ENCODE data around the gene ECI2.

ECI2 gene

DNA sequence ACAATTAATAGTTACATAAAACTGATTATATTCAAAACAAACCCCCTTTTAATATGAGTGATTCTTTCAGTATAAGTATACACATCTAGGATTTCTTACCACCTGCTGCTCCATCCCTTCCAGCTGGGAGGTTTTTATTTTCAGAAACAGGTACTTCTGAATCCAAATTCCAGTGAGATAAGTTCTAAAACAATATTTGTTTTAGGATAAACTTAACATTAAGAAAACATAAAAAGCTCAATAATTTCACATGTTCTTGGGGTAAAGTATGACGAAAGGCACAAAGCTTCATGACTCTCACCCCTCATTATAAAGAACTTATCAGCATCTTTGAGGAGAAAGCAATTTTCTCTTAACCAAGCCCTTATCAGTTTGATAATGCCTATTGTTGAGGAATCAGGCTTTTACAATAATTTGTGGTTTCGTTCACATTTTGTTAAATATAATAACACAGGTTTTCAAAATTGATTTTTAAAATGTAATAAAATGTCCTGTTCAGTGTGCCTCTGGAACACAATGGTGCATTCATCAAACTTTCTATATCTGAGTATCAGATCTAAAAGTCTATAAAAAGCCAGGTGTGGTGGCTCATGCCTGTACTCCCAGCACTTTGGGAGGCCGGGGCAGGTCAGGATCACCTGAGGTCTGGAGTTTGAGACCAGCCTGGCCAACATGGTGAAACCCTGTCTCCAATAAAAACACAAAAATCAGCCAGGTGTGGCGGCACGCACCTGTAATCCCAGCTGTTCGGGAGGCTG is 60.7 kb downstream of the ECI2 start:
- H4K8ac ChIP-seq (ENCODE audit: low read depth, low read length): no peak overlapping the region
- no peak overlapping the region for H4K91ac ChIP-seq (ENCODE audit: low read depth, low read length, poor library complexity)
- H3K36me3 ChIP-seq (replicated peaks in 1 of 2; ENCODE audit: control insufficient read depth in 2 of 2, insufficient read depth in 2 of 2, low read length in 2 of 2): no peaks in the 10 kb centered on the region
- DNase-seq (ENCODE audit: low spot score): no peak
- no peaks in the 10 kb centered on the region for H3K4me1 ChIP-seq (ENCODE audit: control insufficient read depth in 2 of 2, insufficient read depth in 1 of 2, low read depth in 1 of 2, low read length in 2 of 2)
- peaks cover 0 to 2% of the 10 kb centered on the region in 2 donors for H3K9me3 ChIP-seq (replicated peaks in 1 of 2; ENCODE audit: control insufficient read depth in 2 of 2, insufficient read depth in 1 of 2, low read depth in 1 of 2, low read length in 2 of 2)
- no peak overlapping the region for H3K4me2 ChIP-seq (ENCODE audit: insufficient read depth, low read length, poor library complexity, severe bottlenecking)
- no peak overlapping the region for H2BK15ac ChIP-seq (ENCODE audit: low read length)
- H3K27ac ChIP-seq (replicated peaks; ENCODE audit: low read length): no peak overlapping the region
- no peak overlapping the region for H2AFZ ChIP-seq (ENCODE audit: low read length)
- H3K4ac ChIP-seq (ENCODE audit: low read length): no peak overlapping the region
- no peak overlapping the region for H3K18ac ChIP-seq (ENCODE audit: low read length)
- WGBS, 2 donors (ENCODE audit: extremely low coverage in 2 of 2, insufficient read length in 2 of 2, insufficient replicate concordance in 1 of 2): no CpG with 5 or more reads among the region's 6 CpGs
- no peak overlapping the region for H2AK5ac ChIP-seq (ENCODE audit: low read depth, low read length)
- no peak overlapping the region for H3K14ac ChIP-seq (ENCODE audit: low read length)
- H2BK12ac ChIP-seq (ENCODE audit: low read length): no peak overlapping the region
- H2BK120ac ChIP-seq (ENCODE audit: low read depth, low read length): no peak overlapping the region
- no peak overlapping the region for H2BK5ac ChIP-seq (ENCODE audit: low read length)
- H3K23ac ChIP-seq (ENCODE audit: low read depth, low read length, poor library complexity): no peak overlapping the region
- no peaks in the 10 kb centered on the region for H3K79me1 ChIP-seq (ENCODE audit: low read depth, low read length)
- H3K27me3 ChIP-seq (ENCODE audit: control insufficient read depth in 3 of 3, insufficient read depth in 3 of 3, low read depth in 1 of 3, low read length in 3 of 3): peaks cover 0 to 3% (median 0%) of the 10 kb centered on the region in 3 experiments
- H3K4me3 ChIP-seq (ENCODE audit: low read length in 2 of 2): no peak overlapping the region
- H3K9ac ChIP-seq (ENCODE audit: low read depth, low read length, poor library complexity): no peak overlapping the region

DNA sequence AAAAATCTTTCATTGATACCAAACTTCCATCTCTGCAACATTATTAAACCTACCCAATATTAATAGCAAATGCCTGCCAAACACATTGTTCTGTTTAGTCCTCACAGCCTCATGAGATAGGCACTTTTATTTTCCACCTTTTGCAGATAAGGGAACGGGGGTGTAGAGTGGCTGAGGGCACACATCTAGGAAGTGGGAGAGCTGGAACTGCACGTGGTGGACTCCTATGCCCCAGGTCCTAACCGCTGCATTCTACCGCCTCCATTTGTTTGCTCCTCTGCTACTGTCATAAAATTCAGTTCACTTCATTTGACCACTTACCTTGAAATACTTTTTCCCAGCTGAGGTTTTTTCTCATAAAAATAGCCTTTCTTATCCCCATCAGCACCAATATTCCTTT is 64.0 kb downstream of the ECI2 start:
- Histone ChIP-seq H2BK15ac (ENCODE audit: low read length) (no peak overlapping the region), H3K18ac (ENCODE audit: low read length) (no peak overlapping the region), H3K23ac (ENCODE audit: low read depth, low read length, poor library complexity) (no peak overlapping the region), H4K91ac (ENCODE audit: low read depth, low read length, poor library complexity) (no peak overlapping the region), H2AK5ac (ENCODE audit: low read depth, low read length) (no peak overlapping the region), H3K4me2 (ENCODE audit: insufficient read depth, low read length, poor library complexity, severe bottlenecking) (no peak overlapping the region), H3K14ac (ENCODE audit: low read length) (no peak overlapping the region), H3K27ac (replicated peaks; ENCODE audit: low read length) (no peak overlapping the region), H3K4me1 (ENCODE audit: control insufficient read depth in 2 of 2, insufficient read depth in 1 of 2, low read depth in 1 of 2, low read length in 2 of 2) (no peaks in the 10 kb centered on the region), H3K4me3 (ENCODE audit: low read length in 2 of 2) (no peak overlapping the region), H2BK5ac (ENCODE audit: low read length) (no peak overlapping the region), H3K79me1 (ENCODE audit: low read depth, low read length) (no peaks in the 10 kb centered on the region), H3K9me3 (replicated peaks in 1 of 2; ENCODE audit: control insufficient read depth in 2 of 2, insufficient read depth in 1 of 2, low read depth in 1 of 2, low read length in 2 of 2) (no peaks in the 10 kb centered on the region), H3K4ac (ENCODE audit: low read length) (no peak overlapping the region), H3K9ac (ENCODE audit: low read depth, low read length, poor library complexity) (no peak overlapping the region), H3K27me3 (ENCODE audit: control insufficient read depth in 3 of 3, insufficient read depth in 3 of 3, low read depth in 1 of 3, low read length in 3 of 3) (no peaks in the 10 kb centered on the region), H3K36me3 (replicated peaks in 1 of 2; ENCODE audit: control insufficient read depth in 2 of 2, insufficient read depth in 2 of 2, low read length in 2 of 2) (peaks cover 0 to 2% of the 10 kb centered on the region in 2 donors), H2BK120ac (ENCODE audit: low read depth, low read length) (no peak overlapping the region), H2BK12ac (ENCODE audit: low read length) (no peak overlapping the region), H2AFZ (ENCODE audit: low read length) (no peak overlapping the region), H4K8ac (ENCODE audit: low read depth, low read length) (no peak overlapping the region)
- no peak for DNase-seq (ENCODE audit: low spot score)
- no CpG with 5 or more reads among the region's 4 CpGs for WGBS, 2 donors (ENCODE audit: extremely low coverage in 2 of 2, insufficient read length in 2 of 2, insufficient replicate concordance in 1 of 2)

DNA sequence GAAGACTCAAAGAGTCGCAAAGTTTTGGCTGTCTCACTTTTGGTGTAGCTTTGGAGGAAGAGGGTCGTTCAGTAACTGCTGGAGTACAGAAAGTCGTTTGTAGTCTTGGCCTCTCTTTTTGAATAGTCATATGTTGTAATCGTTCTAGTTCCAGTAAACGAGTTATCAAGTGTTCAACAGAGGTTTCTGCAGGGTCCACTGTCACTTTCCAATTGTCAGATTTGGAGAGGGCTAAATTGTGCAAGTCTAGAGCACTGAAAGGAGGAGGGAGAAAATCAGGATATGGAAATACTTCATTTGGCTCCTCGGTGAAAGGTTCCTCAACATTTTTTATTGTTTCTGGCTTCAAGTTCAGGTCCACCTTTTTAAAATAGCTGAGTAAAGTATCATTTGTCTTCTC is 66.2 kb downstream of the ECI2 start:
- Histone ChIP-seq H3K4ac (ENCODE audit: low read length) (no peak overlapping the region), H2AK5ac (ENCODE audit: low read depth, low read length) (no peak overlapping the region)
- WGBS, 2 donors (ENCODE audit: extremely low coverage in 2 of 2, insufficient read length in 2 of 2, insufficient replicate concordance in 1 of 2): no CpG with 5 or more reads among the region's 6 CpGs

DNA sequence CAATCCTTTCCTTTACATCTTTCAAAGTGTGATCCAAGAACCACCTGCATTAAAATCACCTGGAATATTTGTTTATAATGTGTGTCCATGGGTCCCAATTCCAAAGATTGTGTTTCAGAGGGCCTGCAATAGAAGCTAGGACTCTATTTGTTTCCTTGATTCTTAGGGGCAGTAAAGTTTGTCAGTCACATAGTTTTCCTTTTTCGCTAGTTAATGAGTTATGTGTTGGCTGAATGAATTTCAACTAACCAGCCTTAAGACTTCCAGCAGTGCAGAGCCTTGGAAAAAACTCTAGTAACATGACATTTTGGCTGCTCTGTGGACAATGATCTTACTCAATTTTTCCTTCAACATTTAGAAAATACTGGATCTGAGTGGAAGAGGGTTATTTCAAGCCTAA is 67.7 kb downstream of the ECI2 start:
- Histone ChIP-seq H2BK120ac (ENCODE audit: low read depth, low read length) (no peak overlapping the region), H3K27ac (replicated peaks; ENCODE audit: low read length) (no peak overlapping the region), H3K27me3 (ENCODE audit: control insufficient read depth in 3 of 3, insufficient read depth in 3 of 3, low read depth in 1 of 3, low read length in 3 of 3) (no peaks in the 10 kb centered on the region)

More for the DNA sequence above, 66.2 kb downstream of the ECI2 start:
- Histone ChIP-seq H3K9me3 (replicated peaks in 1 of 2; ENCODE audit: control insufficient read depth in 2 of 2, insufficient read depth in 1 of 2, low read depth in 1 of 2, low read length in 2 of 2) (no peaks in the 10 kb centered on the region), H3K14ac (ENCODE audit: low read length) (no peak overlapping the region), H4K8ac (ENCODE audit: low read depth, low read length) (no peak overlapping the region), H3K27me3 (ENCODE audit: control insufficient read depth in 3 of 3, insufficient read depth in 3 of 3, low read depth in 1 of 3, low read length in 3 of 3) (no peaks in the 10 kb centered on the region), H2BK120ac (ENCODE audit: low read depth, low read length) (no peak overlapping the region), H3K27ac (replicated peaks; ENCODE audit: low read length) (no peak overlapping the region), H3K23ac (ENCODE audit: low read depth, low read length, poor library complexity) (no peak overlapping the region), H3K18ac (ENCODE audit: low read length) (no peak overlapping the region), H3K79me1 (ENCODE audit: low read depth, low read length) (no peaks in the 10 kb centered on the region), H3K4me1 (ENCODE audit: control insufficient read depth in 2 of 2, insufficient read depth in 1 of 2, low read depth in 1 of 2, low read length in 2 of 2) (no peaks in the 10 kb centered on the region), H3K9ac (ENCODE audit: low read depth, low read length, poor library complexity) (no peak overlapping the region), H2BK15ac (ENCODE audit: low read length) (no peak overlapping the region), H2AFZ (ENCODE audit: low read length) (no peak overlapping the region), H4K91ac (ENCODE audit: low read depth, low read length, poor library complexity) (no peak overlapping the region), H3K4me2 (ENCODE audit: insufficient read depth, low read length, poor library complexity, severe bottlenecking) (no peak overlapping the region), H2BK12ac (ENCODE audit: low read length) (no peak overlapping the region), H2BK5ac (ENCODE audit: low read length) (no peak overlapping the region), H3K36me3 (replicated peaks in 1 of 2; ENCODE audit: control insufficient read depth in 2 of 2, insufficient read depth in 2 of 2, low read length in 2 of 2) (peaks cover 0 to 23% of the 10 kb centered on the region in 2 donors), H3K4me3 (ENCODE audit: low read length in 2 of 2) (no peak overlapping the region)
- no peak for DNase-seq (ENCODE audit: low spot score)

More for the DNA sequence above, 67.7 kb downstream of the ECI2 start:
- H3K4me3 ChIP-seq (ENCODE audit: low read length in 2 of 2): no peak overlapping the region
- no peaks in the 10 kb centered on the region for H3K4me1 ChIP-seq (ENCODE audit: control insufficient read depth in 2 of 2, insufficient read depth in 1 of 2, low read depth in 1 of 2, low read length in 2 of 2)
- H3K4ac ChIP-seq (ENCODE audit: low read length): no peak overlapping the region
- H2BK5ac ChIP-seq (ENCODE audit: low read length): no peak overlapping the region
- H3K36me3 ChIP-seq (replicated peaks in 1 of 2; ENCODE audit: control insufficient read depth in 2 of 2, insufficient read depth in 2 of 2, low read length in 2 of 2): peaks cover 1 to 38% of the 10 kb centered on the region in 2 donors
- H2AFZ ChIP-seq (ENCODE audit: low read length): no peak overlapping the region
- no peak overlapping the region for H3K14ac ChIP-seq (ENCODE audit: low read length)
- WGBS, 2 donors (ENCODE audit: extremely low coverage in 2 of 2, insufficient read length in 2 of 2, insufficient replicate concordance in 1 of 2): no CpG with 5 or more reads among the region's 1 CpG
- H3K18ac ChIP-seq (ENCODE audit: low read length): no peak overlapping the region
- H4K8ac ChIP-seq (ENCODE audit: low read depth, low read length): no peak overlapping the region
- H3K4me2 ChIP-seq (ENCODE audit: insufficient read depth, low read length, poor library complexity, severe bottlenecking): no peak overlapping the region
- no peak overlapping the region for H2BK12ac ChIP-seq (ENCODE audit: low read length)
- DNase-seq (ENCODE audit: low spot score): no peak
- no peak overlapping the region for H3K9ac ChIP-seq (ENCODE audit: low read depth, low read length, poor library complexity)
- H3K79me1 ChIP-seq (ENCODE audit: low read depth, low read length): no peaks in the 10 kb centered on the region
- H2BK15ac ChIP-seq (ENCODE audit: low read length): no peak overlapping the region
- no peaks in the 10 kb centered on the region for H3K9me3 ChIP-seq (replicated peaks in 1 of 2; ENCODE audit: control insufficient read depth in 2 of 2, insufficient read depth in 1 of 2, low read depth in 1 of 2, low read length in 2 of 2)
- H4K91ac ChIP-seq (ENCODE audit: low read depth, low read length, poor library complexity): no peak overlapping the region
- H3K23ac ChIP-seq (ENCODE audit: low read depth, low read length, poor library complexity): no peak overlapping the region
- no peak overlapping the region for H2AK5ac ChIP-seq (ENCODE audit: low read depth, low read length)
